ENCODE results near the gene JAK1. TPM values are rescaled to one million over a fixed set of nuclear protein-coding genes. Genes with fewer than 3 reads are reported as not detected.

Gene JAK1
- total RNA-seq, 1 donor from 2014 or later, result 80.7 TPM

GRCh38 chr1:65003316-65003664 is 36.9 kb upstream of the JAK1 start:
- TF ChIP-seq CTCF (IDR thresholded peaks at IDR 0.05; ENCODE audit: insufficient read depth, low read depth, low read length) (no peak), EZH2 (IDR thresholded peaks at IDR 0.05; ENCODE audit: insufficient read depth, low read length) (no peak)
- H3K27ac ChIP-seq (ENCODE audit: low read depth, low read length), result peak overlapping the region; percentile 86
- H3K27me3 Mint-ChIP-seq (ENCODE audit: low read depth, unreplicated experiment), result peaks cover 25% of the 10 kb centered on the region

GRCh38 chr1:65002508-65003315 is 36.4 kb upstream of the JAK1 start:
- FAIRE-seq (no peak), DNase-seq (ENCODE audit: low read depth) (peak; percentile 67)
- H3K27me3 Mint-ChIP-seq (ENCODE audit: low read depth, unreplicated experiment), result peaks cover 25% of the 10 kb centered on the region
- Histone ChIP-seq H3K4me1 (ENCODE audit: insufficient read depth, low read length) (peaks cover 15% of the 10 kb centered on the region), H3K27ac (ENCODE audit: low read depth, low read length) (peak overlapping the region; percentile 86), H3K27me3 (ENCODE audit: insufficient read depth, low read length) (no peaks in the 10 kb centered on the region), H3K4me2 (ENCODE audit: low read length) (peak overlapping the region; percentile 88), H3K9me3 (ENCODE audit: insufficient read depth, low read depth, low read length) (no peaks in the 10 kb centered on the region), H3K9ac (ENCODE audit: low read length) (peak overlapping the region; percentile 81), H2AFZ (ENCODE audit: low read depth, low read length) (peak overlapping the region; percentile 90), H4K20me1 (ENCODE audit: insufficient read depth, low read length) (no peaks in the 10 kb centered on the region), H3K4me3 (ENCODE audit: insufficient read depth, low read depth, low read length) (peak overlapping the region; percentile 65), H3K36me3 (ENCODE audit: insufficient read depth, low read length) (no peaks in the 10 kb centered on the region), H3K79me2 (ENCODE audit: insufficient read depth, low read length) (no peaks in the 10 kb centered on the region)
- H3K4me3 Mint-ChIP-seq (ENCODE audit: unreplicated experiment), result peak overlapping the region; percentile 76
- no peak overlapping the region for H3K27ac Mint-ChIP-seq (ENCODE audit: unreplicated experiment)
- peaks cover 2% of the 10 kb centered on the region for H3K36me3 Mint-ChIP-seq (ENCODE audit: low read depth, unreplicated experiment)
- H3K4me1 Mint-ChIP-seq (ENCODE audit: low read depth, unreplicated experiment), result peaks cover 4% of the 10 kb centered on the region
- peaks cover 14% of the 10 kb centered on the region for H3K9me3 Mint-ChIP-seq (ENCODE audit: unreplicated experiment)
- no peak for TF ChIP-seq EZH2 (IDR thresholded peaks at IDR 0.05; ENCODE audit: insufficient read depth, low read length)
- TF ChIP-seq CTCF (IDR thresholded peaks at IDR 0.05; ENCODE audit: insufficient read depth, low read depth, low read length), result no peak

More at GRCh38 chr1:65003316-65003664, 36.9 kb upstream of the JAK1 start:
- H3K4me2 ChIP-seq (ENCODE audit: low read length), result peak overlapping the region; percentile 88
- FAIRE-seq (no peak), DNase-seq (ENCODE audit: low read depth) (no peak)
- H3K27me3 ChIP-seq (ENCODE audit: insufficient read depth, low read length), result no peaks in the 10 kb centered on the region
- peak overlapping the region; percentile 68 for H3K4me3 Mint-ChIP-seq (ENCODE audit: unreplicated experiment)
- peak overlapping the region; percentile 81 for H3K9ac ChIP-seq (ENCODE audit: low read length)
- no peaks in the 10 kb centered on the region for H3K9me3 ChIP-seq (ENCODE audit: insufficient read depth, low read depth, low read length)
- H3K9me3 Mint-ChIP-seq (ENCODE audit: unreplicated experiment), result peaks cover 9% of the 10 kb centered on the region
- H4K20me1 ChIP-seq (ENCODE audit: insufficient read depth, low read length), result no peaks in the 10 kb centered on the region
- no peaks in the 10 kb centered on the region for H3K36me3 ChIP-seq (ENCODE audit: insufficient read depth, low read length)
- peaks cover 2% of the 10 kb centered on the region for H3K36me3 Mint-ChIP-seq (ENCODE audit: low read depth, unreplicated experiment)
- H3K27ac Mint-ChIP-seq (ENCODE audit: unreplicated experiment), result no peak overlapping the region
- H3K4me1 Mint-ChIP-seq (ENCODE audit: low read depth, unreplicated experiment), result peaks cover 4% of the 10 kb centered on the region
- H3K4me3 ChIP-seq (ENCODE audit: insufficient read depth, low read depth, low read length), result peak overlapping the region; percentile 65
- H2AFZ ChIP-seq (ENCODE audit: low read depth, low read length), result peak overlapping the region; percentile 90
- peaks cover 15% of the 10 kb centered on the region for H3K4me1 ChIP-seq (ENCODE audit: insufficient read depth, low read length)
- no peaks in the 10 kb centered on the region for H3K79me2 ChIP-seq (ENCODE audit: insufficient read depth, low read length)

GRCh38 chr1:65002156-65002507 is 35.8 kb upstream of the JAK1 start:
- H3K27me3 ChIP-seq (ENCODE audit: insufficient read depth, low read length), result no peaks in the 10 kb centered on the region
- Mint-ChIP-seq H3K27me3 (ENCODE audit: low read depth, unreplicated experiment) (peaks cover 25% of the 10 kb centered on the region), H3K4me3 (ENCODE audit: unreplicated experiment) (peak overlapping the region; percentile 76), H3K27ac (ENCODE audit: unreplicated experiment) (no peak overlapping the region), H3K36me3 (ENCODE audit: low read depth, unreplicated experiment) (peaks cover 2% of the 10 kb centered on the region), H3K4me1 (ENCODE audit: low read depth, unreplicated experiment) (peaks cover 4% of the 10 kb centered on the region), H3K9me3 (ENCODE audit: unreplicated experiment) (peaks cover 14% of the 10 kb centered on the region)
- H3K36me3 ChIP-seq (ENCODE audit: insufficient read depth, low read length), result no peaks in the 10 kb centered on the region
- DNase-seq (ENCODE audit: low read depth) (no peak), FAIRE-seq (no peak)
- peak overlapping the region; percentile 88 for H3K4me2 ChIP-seq (ENCODE audit: low read length)
- no peaks in the 10 kb centered on the region for H3K9me3 ChIP-seq (ENCODE audit: insufficient read depth, low read depth, low read length)
- peak overlapping the region; percentile 90 for H2AFZ ChIP-seq (ENCODE audit: low read depth, low read length)
- peak overlapping the region; percentile 65 for H3K4me3 ChIP-seq (ENCODE audit: insufficient read depth, low read depth, low read length)
- peaks cover 15% of the 10 kb centered on the region for H3K4me1 ChIP-seq (ENCODE audit: insufficient read depth, low read length)
- no peaks in the 10 kb centered on the region for H3K79me2 ChIP-seq (ENCODE audit: insufficient read depth, low read length)
- H3K9ac ChIP-seq (ENCODE audit: low read length), result peak overlapping the region; percentile 81
- H4K20me1 ChIP-seq (ENCODE audit: insufficient read depth, low read length), result no peaks in the 10 kb centered on the region
- no peak for TF ChIP-seq EZH2 (IDR thresholded peaks at IDR 0.05; ENCODE audit: insufficient read depth, low read length)
- TF ChIP-seq CTCF (IDR thresholded peaks at IDR 0.05; ENCODE audit: insufficient read depth, low read depth, low read length), result no peak
- H3K27ac ChIP-seq (ENCODE audit: low read depth, low read length), result peak overlapping the region; percentile 86
